ENCODE data around the gene INO80E. TPM values are rescaled to one million over a fixed set of nuclear protein-coding genes. Genes with fewer than 3 reads are reported as not detected.

INO80E gene
- total RNA-seq, 1 experiment from 2014 or later: 89.8 TPM

DNA sequence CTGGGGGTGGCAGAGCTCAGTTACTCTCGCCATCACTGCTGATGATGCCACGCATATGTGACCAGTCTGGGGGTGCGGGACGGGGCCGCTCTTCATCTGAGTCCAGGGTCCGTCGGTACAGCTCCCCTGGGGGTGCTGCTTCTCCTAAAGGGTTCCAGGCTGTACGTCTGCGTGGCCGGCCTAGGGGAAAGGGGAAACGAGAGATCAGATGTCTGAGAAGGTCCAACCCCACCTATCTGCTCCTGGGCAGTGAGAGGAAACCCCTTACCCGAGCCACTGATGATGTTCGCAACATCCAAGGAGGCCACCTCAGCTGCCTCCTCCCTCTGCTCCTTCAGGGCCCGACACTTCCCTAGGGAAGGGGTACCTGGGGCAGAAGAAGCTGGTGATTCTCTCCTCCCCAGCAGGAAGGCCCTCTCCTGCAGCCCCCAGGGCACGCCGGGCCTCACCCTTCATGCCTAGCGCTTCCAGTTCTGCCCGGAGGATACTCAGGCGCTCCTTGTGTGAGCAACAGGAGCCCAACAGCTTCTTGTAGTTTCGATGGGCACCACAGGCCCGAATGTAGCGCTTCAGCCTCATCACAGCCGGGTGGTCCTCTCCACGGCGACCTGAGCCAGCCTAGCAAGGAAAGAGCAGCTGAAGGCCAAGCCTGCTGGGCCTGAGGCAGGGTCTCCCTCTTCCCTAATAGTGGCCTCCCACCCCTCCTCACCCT, 2.7 kb upstream of the INO80E start:
- TF ChIP-seq POLR2AphosphoS5 (IDR thresholded peaks at IDR 0.05; ENCODE audit: low read depth, low read length) (0 out of 2 replicates have a peak, but pooled peaks have one; percentile 13), EZH2 (IDR thresholded peaks at IDR 0.05) (no peak)
- Histone ChIP-seq H3K4me1 (ENCODE audit: control insufficient read depth in 1 of 2, insufficient read depth in 2 of 2, low read length in 2 of 2) (peaks cover 9 to 27% of the 10 kb centered on the region in 2 experiments), H3K4me2 (ENCODE audit: low read length) (no peak overlapping the region; the same call in 1 of the 2 replicates), H3K27ac (ENCODE audit: low read depth, low read length) (no peak overlapping the region; the same call in 1 of the 2 replicates), H3K27me3 (ENCODE audit: insufficient read depth, low read length) (no peaks in the 10 kb centered on the region), H3K79me2 (ENCODE audit: insufficient read depth, low read length) (peaks cover 11% of the 10 kb centered on the region), H3K36me3 (ENCODE audit: control insufficient read depth in 1 of 2, insufficient read depth in 2 of 2, low read length in 2 of 2) (peaks cover 17 to 34% of the 10 kb centered on the region in 2 experiments), H2AFZ (ENCODE audit: low read depth, low read length, poor library complexity, severe bottlenecking) (no peak overlapping the region), H3K9me2 (ENCODE audit: insufficient read depth) (no peaks in the 10 kb centered on the region), H4K20me1 (ENCODE audit: insufficient read depth) (no peaks in the 10 kb centered on the region), H3K9me3 (ENCODE audit: control insufficient read depth in 1 of 2, insufficient read depth in 1 of 2, low read depth in 1 of 2, low read length in 2 of 2) (no peaks in the 10 kb centered on the region), H3K4me3 (replicated peaks in 1 of 2; ENCODE audit: low read depth in 1 of 2, low read length in 2 of 2) (no peak overlapping the region), H3K9ac (ENCODE audit: low read length) (no peak overlapping the region; the same call in 1 of the 2 replicates)
- ChIA-PET RAD21 (ENCODE audit: low non-redundant PET in 1 of 2, low total read pairs in 2 of 2, uncharacterized antibody in 2 of 2, unreplicated experiment in 2 of 2) (no interaction called here), POLR2A (no interaction called here), CTCF (interaction anchor here (0.7 kb wide), 1 partner anchor 20 kb away, joined by 3 read pairs; no protein-coding TSS in a partner anchor)
- intact Hi-C loops (cut with micrococcal nuclease): no loop called here
- DNase-seq (ENCODE audit: low read depth, low spot score) (no peak), ATAC-seq (no peak)
- BruUV-seq (replicated peaks): no TSS peak

DNA sequence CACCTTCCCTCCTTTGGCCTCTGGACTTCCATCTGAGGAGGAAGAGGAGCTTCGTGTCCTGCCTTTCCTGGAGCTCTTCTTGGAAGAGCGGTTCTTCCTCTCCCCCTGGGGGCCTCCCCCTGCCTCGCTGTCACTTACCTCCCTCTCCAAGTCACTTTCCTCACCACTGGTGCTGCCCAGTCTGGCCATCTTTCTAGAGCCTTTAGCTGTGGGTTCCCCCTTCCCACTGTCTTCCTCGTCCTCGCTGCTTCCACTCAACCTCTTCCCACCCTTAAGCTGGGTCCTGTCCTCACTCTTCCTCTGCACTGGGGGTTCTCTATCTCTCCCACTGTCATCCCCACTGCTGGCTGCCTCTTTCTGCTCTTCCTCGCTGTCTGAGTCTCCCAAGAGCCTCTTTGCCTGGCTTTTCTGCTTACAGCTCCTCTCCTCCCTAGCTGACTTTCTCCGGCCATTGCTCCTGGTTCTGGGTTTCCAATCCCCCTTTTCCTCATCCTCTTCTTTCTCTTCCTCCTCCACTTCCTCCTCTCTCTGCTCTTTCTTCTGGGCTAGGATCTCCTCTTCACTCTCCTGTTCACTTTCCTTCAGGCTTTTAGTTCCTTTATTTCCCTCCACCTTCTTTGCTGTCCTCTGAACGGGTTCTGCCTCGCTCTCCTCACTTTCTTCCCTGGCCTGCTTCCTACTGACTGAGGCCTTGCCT, 2.0 kb upstream of the INO80E start:
- Histone ChIP-seq H3K4me3 (replicated peaks in 1 of 2; ENCODE audit: low read depth in 1 of 2, low read length in 2 of 2) (peak overlapping the region; percentile 83 to 95), H3K9me3 (ENCODE audit: control insufficient read depth in 1 of 2, insufficient read depth in 1 of 2, low read depth in 1 of 2, low read length in 2 of 2) (no peaks in the 10 kb centered on the region), H2AFZ (ENCODE audit: low read depth, low read length, poor library complexity, severe bottlenecking) (no peak overlapping the region), H3K9me2 (ENCODE audit: insufficient read depth) (no peaks in the 10 kb centered on the region), H3K4me1 (ENCODE audit: control insufficient read depth in 1 of 2, insufficient read depth in 2 of 2, low read length in 2 of 2) (peaks cover 9 to 27% of the 10 kb centered on the region in 2 experiments), H3K27ac (ENCODE audit: low read depth, low read length) (peak overlapping the region; percentile 88), H3K79me2 (ENCODE audit: insufficient read depth, low read length) (peaks cover 11% of the 10 kb centered on the region), H3K27me3 (ENCODE audit: insufficient read depth, low read length) (no peaks in the 10 kb centered on the region), H3K9ac (ENCODE audit: low read length) (peak overlapping the region; percentile 86), H3K36me3 (ENCODE audit: control insufficient read depth in 1 of 2, insufficient read depth in 2 of 2, low read length in 2 of 2) (peaks cover 13 to 29% of the 10 kb centered on the region in 2 experiments), H4K20me1 (ENCODE audit: insufficient read depth) (no peaks in the 10 kb centered on the region), H3K4me2 (ENCODE audit: low read length) (peak overlapping the region; percentile 92)
- ChIA-PET POLR2A (no interaction called here), CTCF (interaction anchor here (0.7 kb wide), 1 partner anchor 21 kb away, joined by 3 read pairs; no protein-coding TSS in a partner anchor), RAD21 (ENCODE audit: low non-redundant PET in 1 of 2, low total read pairs in 2 of 2, uncharacterized antibody in 2 of 2, unreplicated experiment in 2 of 2) (no interaction called here)
- TF ChIP-seq, protein P1, sequence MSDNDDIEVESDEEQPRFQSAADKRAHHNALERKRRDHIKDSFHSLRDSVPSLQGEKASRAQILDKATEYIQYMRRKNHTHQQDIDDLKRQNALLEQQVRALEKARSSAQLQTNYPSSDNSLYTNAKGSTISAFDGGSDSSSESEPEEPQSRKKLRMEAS (IDR thresholded peaks at IDR 0.05): no peak
- TF ChIP-seq, protein P2, sequence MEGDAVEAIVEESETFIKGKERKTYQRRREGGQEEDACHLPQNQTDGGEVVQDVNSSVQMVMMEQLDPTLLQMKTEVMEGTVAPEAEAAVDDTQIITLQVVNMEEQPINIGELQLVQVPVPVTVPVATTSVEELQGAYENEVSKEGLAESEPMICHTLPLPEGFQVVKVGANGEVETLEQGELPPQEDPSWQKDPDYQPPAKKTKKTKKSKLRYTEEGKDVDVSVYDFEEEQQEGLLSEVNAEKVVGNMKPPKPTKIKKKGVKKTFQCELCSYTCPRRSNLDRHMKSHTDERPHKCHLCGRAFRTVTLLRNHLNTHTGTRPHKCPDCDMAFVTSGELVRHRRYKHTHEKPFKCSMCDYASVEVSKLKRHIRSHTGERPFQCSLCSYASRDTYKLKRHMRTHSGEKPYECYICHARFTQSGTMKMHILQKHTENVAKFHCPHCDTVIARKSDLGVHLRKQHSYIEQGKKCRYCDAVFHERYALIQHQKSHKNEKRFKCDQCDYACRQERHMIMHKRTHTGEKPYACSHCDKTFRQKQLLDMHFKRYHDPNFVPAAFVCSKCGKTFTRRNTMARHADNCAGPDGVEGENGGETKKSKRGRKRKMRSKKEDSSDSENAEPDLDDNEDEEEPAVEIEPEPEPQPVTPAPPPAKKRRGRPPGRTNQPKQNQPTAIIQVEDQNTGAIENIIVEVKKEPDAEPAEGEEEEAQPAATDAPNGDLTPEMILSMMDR (IDR thresholded peaks at IDR 0.05 in 2 of 3, conservative IDR thresholded peaks at IDR 0.05 in 1 of 3; ENCODE audit: borderline replicate concordance in 1 of 3, insufficient read depth in 1 of 3, low read depth in 2 of 3, low read length in 2 of 3): no peak
- no peak for TF ChIP-seq EZH2 (IDR thresholded peaks at IDR 0.05)
- ATAC-seq (no peak), DNase-seq (ENCODE audit: low read depth, low spot score) (no peak)
- intact Hi-C loops (cut with micrococcal nuclease): no loop called here
- BruUV-seq (replicated peaks): no TSS peak

Measured in HCT116 (cell line).